ENCODE data around the gene CD58.

DNA sequence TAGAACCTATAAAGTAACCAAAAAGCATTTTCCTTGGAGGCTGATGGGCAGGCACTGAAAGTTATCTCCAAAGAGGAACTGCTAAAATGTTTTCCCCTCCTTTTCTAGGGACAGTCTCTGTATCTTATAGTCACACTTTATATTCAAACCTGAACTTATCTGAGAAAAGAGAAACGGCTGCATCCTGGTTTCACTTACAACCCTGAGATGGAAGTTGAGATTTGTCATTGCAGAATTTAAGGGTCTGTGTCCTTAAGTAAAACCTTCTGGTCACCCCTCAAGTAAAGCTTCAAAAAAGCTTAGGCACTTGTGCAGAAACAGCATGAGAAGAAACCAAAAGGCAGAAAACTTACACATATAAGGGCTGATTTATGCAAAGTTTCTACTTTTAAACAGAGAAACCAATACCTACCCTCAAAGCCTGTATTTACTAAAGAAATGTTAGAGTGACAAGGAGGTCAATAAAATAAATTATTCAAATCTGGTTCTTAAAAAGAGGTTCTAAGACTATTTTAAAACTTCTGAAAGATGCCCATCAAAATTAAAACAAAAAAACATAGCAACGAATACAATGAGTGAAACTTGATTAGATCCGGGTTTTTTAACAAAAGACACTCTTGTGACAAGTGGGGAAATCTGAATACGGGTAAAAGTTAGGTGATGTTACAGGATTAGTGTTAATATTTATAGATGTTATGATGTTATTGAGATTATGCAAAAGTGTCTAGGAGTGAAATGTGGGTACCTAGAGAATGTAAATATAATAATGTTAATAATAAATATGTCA lies 9.9 kb downstream of the CD58 start:
- TF ChIP-seq, protein P1, sequence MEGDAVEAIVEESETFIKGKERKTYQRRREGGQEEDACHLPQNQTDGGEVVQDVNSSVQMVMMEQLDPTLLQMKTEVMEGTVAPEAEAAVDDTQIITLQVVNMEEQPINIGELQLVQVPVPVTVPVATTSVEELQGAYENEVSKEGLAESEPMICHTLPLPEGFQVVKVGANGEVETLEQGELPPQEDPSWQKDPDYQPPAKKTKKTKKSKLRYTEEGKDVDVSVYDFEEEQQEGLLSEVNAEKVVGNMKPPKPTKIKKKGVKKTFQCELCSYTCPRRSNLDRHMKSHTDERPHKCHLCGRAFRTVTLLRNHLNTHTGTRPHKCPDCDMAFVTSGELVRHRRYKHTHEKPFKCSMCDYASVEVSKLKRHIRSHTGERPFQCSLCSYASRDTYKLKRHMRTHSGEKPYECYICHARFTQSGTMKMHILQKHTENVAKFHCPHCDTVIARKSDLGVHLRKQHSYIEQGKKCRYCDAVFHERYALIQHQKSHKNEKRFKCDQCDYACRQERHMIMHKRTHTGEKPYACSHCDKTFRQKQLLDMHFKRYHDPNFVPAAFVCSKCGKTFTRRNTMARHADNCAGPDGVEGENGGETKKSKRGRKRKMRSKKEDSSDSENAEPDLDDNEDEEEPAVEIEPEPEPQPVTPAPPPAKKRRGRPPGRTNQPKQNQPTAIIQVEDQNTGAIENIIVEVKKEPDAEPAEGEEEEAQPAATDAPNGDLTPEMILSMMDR (optimal IDR thresholded peaks at IDR 0.05 in 1 of 3, IDR thresholded peaks at IDR 0.05 in 1 of 3, conservative IDR thresholded peaks at IDR 0.05 in 1 of 3; ENCODE audit: extremely low read depth in 1 of 3, insufficient read depth in 2 of 3, low read length in 3 of 3): no peak
- TF ChIP-seq EZH2 (IDR thresholded peaks at IDR 0.05; ENCODE audit: low read length): no peak

Data from keratinocyte (primary cell).